ENCODE results near the gene NTM.

DNA sequence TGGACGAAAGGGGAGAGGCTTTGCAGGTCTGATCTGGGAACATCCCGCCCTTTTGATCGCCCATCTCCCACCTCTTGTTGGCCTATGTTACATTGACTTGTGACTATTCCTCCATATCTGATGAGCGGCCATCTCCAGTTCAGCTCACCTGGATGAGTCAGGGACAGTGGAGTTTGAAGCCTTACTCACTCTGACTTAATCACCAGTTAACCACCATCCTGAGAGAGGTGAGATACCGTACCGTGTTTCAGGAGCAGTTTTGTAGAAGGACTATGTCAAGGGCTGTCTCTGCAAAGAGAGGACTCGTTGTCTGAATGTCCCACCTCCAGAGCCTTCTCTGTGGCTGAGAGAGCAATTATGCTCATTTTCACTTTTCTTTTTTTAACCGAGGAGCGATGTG is 771.7 kb downstream of the NTM start:
- TF ChIP-seq, protein P1, sequence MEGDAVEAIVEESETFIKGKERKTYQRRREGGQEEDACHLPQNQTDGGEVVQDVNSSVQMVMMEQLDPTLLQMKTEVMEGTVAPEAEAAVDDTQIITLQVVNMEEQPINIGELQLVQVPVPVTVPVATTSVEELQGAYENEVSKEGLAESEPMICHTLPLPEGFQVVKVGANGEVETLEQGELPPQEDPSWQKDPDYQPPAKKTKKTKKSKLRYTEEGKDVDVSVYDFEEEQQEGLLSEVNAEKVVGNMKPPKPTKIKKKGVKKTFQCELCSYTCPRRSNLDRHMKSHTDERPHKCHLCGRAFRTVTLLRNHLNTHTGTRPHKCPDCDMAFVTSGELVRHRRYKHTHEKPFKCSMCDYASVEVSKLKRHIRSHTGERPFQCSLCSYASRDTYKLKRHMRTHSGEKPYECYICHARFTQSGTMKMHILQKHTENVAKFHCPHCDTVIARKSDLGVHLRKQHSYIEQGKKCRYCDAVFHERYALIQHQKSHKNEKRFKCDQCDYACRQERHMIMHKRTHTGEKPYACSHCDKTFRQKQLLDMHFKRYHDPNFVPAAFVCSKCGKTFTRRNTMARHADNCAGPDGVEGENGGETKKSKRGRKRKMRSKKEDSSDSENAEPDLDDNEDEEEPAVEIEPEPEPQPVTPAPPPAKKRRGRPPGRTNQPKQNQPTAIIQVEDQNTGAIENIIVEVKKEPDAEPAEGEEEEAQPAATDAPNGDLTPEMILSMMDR (IDR thresholded peaks at IDR 0.05) = no peak
- TF ChIP-seq POLR2A (IDR thresholded peaks at IDR 0.05) = no peak

Data from esophagus squamous epithelium (tissue), 4 donors.